GM19351 (cell line): Measurements from ENCODE around the gene EIPR1.

Experiments
- ATAC-seq: cut with Tn5 transposase; IDR thresholded peaks from one replicate; pipeline ENCODE4 v1.9.1; 2021; ENCODE audit warnings: mild to moderate bottlenecking, moderate library complexity; ENCODE audit not compliant: unreplicated experiment

EIPR1 gene

DNA sequence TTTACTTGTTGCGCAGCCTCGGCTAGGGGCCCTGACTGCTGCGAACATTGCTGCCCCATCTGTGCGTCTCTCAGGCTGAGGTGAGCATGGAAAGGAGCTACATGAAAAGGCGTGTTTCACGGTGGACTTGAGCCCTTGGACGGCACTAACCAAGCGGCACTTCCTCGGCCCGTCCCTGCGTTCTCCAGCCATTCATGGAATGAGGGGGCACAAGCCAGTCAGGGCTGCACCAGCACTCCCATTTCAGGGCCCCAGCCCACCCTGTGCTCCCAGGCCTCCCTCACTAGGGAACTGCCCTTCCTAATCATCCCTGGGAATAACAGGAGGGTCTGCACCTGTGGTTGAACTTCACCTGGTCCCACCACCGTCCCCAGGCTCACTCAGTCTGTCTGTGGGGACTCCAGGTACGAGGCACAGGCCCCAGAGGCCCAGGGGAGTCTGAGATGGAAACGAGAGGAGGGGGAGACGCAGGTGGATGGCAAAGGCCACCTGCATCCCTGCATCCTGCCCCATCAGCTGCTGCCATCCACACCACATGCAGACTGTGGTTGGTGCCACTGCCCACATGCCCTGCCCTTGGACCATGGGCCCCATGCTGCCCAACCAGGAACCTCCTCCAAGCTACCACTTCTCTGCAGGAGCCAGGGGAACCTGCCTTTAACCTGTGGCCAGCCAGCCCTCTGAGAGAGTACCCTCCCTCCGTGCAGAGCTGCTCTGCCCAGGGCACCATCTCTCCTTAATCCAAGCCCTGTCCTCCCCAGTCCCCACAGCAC, 99.7 kb downstream of the EIPR1 start:
- no peak for ATAC-seq

DNA sequence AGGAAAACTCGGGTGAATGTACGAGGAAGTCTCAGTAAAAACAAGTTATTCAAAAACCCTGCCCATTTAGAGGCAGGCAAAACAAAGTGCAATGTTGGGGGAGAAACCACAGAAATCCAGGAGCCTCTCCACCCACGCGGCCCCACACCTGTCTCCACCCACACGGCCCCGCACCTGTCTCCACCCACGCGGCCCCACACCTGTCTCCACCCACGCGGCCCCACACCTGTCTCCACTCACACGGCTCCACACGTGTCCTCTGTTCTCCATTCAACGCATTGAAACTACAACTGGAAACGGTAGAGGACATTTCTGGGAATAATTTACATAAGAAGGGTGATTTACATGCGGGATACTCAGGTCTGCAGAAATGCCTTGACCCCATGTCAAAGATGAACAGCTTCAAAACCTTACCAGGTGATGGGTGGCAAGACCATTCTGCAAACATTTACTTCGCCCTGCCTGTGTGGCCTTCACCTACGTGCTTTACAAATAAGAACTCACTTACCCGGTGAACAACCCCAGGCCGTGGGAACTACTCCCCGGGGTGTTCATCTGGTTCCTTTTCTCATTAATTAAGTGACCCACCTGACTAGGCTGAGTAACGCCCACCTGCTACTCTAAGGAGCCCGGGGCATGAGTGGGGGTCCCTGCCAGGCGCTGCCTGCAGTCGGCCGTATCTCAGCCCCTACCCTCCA, 100.4 kb downstream of the EIPR1 start:
- ATAC-seq: no peak

DNA sequence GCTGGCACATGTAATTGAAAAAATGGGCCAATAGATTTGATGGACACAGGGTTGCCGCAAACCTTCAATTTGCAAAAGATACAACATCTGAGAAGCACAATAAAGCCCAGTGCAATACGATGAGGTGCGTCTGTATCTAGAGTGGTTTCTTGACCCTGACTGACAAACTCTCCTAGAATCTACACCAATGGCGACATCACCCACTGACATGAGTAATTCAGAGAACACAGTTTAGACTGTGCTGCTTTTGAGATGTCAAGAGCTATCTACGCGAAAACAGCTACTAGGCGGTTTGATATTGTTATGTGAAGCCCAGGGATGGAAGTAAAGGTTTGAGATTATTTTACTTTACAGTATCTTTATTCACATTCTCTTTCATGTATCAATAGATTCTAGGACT, 104.9 kb downstream of the EIPR1 start:
- ATAC-seq: no peak

DNA sequence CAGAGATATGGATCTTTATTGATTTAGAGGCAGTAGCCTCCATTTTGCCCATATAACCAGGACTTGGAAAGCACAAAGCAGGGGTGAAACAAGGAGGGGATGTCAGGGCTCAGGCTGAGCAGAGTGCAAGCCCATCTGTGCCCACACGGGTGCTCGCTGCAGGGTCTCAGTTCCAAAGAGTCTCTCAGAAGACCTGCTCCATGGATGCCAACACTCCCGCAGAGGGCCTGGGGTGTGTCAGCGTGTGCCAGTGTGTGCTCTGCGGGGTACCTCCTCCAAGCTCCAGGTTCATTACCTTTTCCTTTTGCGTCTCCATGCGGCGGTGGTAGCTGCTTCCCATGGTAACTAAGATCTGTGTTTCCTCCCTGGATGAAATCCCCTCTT, 107.5 kb downstream of the EIPR1 start:
- no peak for ATAC-seq

DNA sequence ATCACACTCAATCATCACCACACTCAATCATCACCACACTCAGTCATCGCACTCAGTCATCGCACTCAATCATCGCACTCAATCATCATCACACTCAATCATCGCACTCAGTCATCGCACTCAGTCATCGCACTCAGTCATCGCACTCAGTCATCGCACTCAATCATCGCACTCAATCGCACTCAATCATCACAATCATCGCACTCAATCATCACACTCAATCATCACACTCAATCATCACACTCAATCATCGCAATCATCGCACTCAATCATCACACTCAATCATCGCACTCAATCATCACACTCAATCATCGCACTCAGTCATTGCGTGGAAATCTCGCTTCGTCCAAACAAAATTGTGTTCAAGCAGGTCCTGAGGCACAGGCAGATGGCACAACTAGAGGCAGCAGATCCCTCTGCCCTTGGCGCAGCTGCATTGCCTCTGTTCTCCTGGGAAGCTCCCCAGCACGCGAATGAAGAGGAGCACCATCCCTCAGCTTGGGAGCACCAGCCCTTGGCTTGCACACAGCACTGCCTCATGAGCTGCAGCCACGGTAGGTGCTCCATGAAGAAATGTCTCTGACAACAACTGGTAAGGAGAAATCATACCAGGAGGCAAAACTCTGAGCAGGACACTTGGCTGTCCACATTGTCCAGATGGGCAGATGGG, 108.1 kb downstream of the EIPR1 start:
- ATAC-seq: no peak

DNA sequence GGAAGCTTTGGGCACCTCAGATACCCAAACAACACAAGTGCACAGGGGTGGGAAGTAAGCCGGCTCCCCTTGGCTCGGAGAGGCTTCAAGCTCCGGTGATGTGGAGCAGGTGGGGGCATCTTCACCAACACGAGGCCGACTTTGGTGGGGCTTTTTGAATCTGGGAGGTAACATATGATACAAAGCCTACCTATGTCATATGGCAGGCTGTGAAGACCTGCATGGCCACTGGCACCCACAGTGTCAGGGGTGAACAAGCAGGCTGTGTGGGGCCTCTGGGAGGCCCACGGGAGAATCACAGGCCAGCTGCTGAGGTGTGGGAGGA, 109.0 kb downstream of the EIPR1 start:
- ATAC-seq: no peak

DNA sequence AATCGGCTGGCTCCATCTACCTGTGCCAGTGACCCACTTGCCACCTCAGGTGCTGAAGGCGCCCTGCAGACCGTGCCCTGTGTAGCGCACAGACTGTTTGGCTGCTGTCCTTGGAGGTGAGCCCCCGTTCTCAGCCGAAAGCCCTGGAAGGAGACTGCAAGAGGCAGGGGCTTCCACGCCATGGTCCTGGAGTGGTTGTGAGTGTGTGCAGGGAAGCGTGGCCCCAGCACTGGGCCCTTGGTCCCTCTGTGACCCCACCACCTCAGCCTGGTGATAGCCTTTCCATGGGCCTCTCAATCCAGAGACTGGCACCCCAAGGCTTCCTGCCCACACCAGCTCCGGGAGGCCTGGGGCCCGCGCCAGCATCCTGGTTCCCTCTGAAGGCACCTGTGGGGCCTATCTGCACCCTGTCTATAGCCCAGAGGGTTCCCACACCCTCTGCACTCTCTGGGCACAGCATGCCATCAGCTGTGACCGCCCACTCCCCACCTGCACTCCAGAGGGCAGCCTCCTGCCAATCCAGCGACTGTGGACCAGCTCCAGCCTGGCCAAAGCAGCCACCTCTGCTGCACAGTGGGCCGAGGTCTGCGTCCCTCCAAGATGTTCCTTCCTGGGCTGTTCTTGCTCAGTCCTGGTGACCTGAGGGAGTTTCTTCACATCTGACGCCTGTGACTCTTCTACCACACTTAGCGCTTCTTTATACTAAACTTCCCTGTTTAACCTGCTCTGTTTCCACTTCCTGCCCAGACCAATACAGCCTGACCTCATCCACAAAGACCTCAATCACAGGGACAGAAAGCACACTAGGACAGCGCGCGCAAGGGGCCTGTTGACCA, 109.5 kb downstream of the EIPR1 start:
- ATAC-seq: no peak

DNA sequence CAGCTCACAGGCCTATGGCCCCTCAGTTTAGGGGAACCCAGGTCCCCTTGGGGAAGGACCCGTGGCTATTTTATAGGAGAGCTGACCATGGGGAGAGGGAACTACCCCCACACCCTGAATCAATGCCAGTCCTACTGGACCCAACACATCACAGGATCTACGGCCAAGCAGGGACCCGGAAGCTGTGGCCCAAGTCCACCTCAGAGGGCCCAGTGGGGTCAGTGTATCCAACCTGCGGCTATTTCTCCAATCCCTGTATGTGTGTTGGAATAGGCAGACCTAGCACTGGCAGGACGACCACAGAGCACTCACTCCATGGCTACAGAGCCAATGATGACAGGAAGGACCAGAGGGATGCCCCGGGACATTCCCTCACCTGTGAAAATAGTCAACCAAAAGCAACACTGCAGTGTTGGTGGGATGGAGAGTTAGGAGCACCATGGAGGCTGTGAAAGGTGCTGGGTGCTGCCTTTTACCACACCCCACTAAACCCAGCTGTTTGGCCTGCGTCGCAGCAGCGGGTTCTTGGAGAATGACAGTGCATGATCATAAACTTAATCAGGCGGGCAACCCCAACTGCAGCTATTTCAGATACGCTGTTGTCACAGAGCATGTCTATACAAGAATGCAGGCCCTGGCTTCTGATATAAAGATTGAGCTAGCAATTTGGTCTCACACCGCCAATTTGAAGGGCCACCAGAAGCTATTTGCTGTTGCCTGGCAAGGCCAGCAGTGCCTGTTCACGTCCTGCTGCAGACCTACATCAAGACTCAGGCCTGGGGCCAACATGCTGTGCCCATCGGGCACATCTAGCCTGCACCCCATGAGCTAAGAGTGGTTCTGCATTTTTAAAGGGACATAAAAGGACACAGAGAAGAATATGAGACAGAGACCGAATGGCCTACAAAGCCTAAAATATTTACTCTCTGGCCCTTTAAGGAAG, 110.4 kb downstream of the EIPR1 start:
- ATAC-seq: no peak

DNA sequence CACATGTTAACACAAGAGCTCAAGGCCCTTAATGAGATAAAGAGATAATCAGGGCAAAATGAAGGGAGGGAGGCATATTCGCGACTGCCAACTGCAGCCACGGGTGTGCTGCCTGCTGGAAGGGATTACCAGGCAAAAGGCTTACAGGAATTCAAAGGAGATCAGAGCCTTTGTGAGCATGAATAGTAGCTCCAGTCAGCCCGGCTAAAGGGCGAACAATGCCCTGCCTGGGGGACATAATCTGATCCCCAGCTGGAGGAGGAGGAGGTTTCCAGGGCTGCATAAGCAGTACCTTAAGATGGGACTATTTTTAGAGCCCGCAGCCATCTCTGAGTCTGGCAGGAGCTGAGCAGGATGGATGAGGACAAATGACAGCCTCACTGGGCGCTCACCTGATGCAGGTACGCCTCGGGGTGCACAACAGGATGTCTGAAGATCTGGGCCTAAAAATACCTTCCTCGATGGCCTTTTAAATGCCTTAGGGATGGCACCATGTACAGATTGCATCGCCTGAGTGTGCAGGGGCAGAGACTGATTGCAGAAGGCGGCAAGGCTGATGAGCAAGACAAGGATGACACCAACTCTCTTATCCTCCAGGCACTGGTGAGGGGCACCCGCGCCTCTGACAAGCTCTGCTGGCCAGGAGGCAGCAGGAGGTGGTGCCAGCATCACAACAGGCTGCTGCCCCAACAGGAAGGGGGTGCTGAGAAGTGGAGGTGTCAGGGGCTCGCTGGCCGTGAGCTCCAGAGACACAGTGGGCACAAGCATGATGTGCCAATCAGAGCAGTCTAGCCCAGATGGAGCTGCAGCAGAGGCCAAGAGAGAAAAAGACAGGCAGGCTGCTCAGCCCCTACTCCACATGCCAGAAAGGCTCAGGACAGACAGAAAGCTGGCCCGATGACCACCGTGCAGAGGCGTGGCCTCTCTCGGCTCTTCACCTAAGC, 111.4 kb downstream of the EIPR1 start:
- ATAC-seq: no peak

DNA sequence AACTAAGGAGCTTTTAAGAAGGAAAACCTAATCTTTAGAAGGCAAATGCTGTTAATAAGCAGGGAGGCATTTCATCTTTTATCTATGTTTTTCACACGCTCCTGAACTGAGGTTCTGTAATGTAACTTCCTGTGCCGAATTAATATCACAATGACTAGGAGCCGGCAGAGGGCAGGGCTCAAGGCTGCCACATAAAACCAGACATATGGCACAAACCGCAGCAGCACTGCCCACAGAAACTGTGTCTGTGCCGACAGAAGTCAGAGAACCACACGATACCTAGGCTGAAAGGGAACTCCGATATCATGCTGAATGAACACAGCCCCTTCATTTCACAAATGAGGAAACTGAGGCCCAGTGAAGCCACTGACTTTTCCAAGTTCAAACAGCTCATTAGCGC, 112.1 kb downstream of the EIPR1 start:
- ATAC-seq: no peak

DNA sequence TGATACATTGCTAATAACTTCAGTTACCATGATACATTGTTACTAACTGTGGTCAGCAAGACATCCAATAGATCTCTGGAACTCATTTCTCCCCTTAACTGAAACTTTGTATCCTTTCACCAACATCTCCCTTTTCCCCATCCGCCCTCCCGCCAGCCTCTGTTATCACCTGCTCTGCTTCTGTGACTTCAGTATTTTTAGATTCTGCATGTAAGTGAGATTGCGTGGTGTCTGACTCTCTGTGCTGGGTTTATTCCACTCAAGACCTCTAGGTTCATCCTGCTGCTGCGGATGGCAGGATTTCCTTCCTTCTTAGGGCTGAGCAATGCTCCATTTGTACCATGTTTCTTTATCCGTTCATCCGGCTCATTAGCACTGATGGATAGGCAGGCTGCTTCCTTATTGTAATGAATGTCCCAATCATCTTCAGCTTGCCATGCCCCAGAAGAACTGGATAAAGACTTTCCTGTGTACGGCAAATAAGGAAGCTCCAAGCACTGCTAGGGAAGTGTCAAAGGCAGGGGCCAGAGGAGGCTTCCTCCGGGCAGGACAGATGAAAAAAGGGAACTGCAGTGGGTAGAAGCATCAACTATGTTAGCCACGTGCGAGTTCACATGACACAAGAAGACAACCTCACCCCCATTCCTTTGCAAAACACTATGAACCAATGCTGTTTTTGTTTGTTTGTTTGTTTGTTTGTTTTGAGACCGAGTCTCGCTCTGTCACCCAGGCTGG, 113.4 kb downstream of the EIPR1 start:
- no peak for ATAC-seq

DNA sequence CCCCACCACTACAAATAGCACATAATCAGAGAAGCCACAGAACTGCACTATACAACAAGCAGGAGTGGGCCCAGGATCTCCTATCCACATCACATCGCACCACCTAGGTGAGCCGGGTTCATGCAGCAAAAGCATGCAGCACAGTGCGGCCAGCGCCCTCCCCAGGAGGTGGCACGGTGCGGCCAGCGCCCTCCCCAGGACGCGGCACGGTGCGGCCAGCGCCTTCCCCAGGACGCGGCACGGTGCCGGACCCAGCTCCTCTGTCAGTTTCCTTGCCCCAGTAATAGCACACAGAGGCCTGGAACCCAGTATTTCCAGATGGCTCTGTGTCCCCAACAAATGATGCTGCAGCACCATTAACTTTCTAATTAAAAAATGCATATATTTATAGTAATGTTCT, 114.1 kb downstream of the EIPR1 start:
- ATAC-seq: no peak

DNA sequence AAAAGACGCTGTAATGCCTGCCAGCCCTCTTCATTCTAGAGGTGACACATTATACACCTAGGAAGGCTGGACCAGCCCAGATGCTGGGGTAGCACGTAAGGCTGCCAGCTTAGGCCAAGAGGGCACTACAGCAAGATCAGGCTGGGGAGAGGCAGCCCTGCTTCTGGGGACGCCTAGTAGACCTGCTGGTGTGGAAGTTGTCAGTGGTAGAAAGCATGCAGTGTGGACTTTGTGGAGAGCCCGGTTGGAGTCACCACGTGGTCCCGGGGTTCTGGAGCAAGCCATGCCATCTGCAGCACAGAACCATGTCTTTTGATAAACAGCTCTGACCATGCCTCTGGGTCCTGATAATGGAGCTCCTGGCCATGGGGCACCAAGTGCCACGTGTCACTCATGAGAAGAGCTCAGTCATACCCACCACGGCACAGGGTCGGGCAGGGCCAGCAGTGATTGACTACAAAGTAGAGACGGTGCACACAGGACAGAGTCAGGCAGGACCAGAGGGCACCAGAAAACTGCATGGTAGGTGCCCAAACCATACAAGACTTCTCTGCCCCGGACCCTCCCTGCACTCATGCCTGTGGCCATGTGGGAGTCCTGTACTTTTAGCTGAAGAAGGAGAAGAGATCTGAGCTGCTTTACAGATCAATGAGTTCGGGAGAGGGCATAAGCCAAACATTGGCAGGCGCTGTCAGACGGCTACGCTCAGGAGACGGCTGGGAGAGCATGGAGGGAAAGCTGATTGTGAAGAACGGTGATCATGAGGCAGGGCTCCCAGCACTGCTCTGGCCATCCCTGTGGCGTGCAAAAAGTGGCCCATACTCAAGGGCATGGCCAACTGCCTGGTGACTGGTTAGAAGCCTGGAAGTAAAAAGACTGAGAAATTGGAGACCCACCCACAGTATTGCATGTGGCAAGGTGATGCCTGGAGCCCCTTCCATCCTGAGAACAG, 114.9 kb downstream of the EIPR1 start:
- no peak for ATAC-seq

DNA sequence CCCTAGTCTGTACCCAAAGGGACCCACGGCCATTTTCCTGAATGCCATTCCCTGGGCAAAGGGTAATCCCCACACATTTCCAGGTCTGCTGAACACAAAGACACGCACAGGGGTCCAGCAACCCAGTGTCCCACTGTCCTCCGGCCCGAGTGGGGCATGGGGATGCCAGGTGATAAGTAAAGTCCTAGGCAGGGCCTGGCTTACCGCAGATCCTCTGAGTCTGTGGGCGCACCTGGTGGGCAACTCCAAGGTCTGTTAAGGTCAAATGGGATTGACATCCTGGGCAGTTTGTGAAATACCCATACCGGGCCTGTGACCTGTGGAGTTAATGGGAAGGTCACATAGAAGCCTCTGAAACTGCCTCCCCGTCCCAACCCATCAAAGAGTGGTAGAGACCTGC, 116.1 kb downstream of the EIPR1 start:
- no peak for ATAC-seq

DNA sequence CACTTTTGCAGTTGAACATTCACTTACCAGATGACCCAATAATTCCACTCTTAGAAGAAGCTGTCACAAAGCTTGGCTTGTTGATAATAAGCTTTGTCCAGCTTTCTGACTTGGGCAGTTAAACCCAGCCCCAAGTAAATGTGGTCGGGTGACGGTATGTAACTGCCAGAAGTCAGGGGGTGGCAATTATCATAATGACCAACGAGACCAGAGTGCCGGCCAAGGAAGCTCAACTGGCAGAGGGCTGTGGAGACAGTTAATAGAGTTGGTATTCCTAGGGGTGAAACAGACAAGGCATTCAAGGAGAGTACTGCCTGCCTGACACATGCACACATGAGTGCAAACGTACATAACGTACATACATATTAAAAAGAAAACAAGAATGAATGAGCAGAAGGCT, 116.7 kb downstream of the EIPR1 start:
- no peak for ATAC-seq

DNA sequence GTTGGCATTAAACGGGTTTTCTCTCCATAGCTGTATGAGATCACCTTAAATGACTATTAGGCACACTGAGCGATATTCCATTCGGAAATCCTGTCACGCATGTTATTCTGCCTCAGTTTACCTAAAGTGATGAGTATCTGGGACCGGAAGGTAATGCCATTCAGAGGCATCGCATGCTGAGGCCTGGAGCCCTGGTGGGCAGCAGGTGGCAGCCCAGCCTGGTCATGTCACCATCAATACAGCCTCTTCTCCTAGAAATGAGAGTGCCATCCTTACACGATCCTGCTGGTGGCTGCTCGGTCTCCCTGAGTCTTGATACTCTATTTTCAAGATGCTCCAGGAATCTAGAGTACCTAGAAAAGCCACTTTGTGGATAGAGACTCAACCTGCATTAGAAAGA, 119.8 kb downstream of the EIPR1 start:
- no peak for ATAC-seq

DNA sequence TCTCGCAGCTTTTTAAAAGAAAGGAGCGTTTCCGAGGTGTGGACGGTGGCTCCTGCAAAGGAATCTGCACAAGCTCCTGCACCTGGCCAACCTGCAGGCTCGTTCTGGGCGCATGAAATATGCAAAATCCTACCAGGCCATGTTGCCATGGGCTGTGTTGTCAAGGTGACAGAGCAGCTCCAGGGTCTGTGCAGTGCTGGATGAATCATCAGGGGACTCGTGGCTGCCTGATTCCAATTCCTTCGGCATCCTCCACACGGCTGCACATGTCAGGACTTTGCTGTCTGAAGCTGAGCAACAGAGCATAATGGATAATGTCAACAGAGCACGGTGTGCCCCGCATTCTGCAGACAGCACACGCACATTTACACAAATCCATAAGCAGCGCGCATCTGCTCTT, 120.5 kb downstream of the EIPR1 start:
- no peak for ATAC-seq
